H1 (cell line): ENCODE measurements around the gene ITGB2. TPM values are rescaled to one million over a fixed set of nuclear protein-coding genes. Genes with fewer than 3 reads are reported as not detected.

Experiments used
- RBBP5 ChIP-seq: IDR thresholded peaks from 2 replicates; pipeline ENCODE4 v1.7.1; 2012; ENCODE audit warnings: low read depth, mild to moderate bottlenecking, inconsistent platforms, low read length, moderate library complexity, borderline replicate concordance
- polyA plus RNA-seq, 7 experiments: library from polyadenylated mRNA; depleted of rRNA in 3 of 7; stranded (reverse) in 5 of 7; unstranded in 2 of 7; fragments of >200 nt in 5 of 7; fragments of 200-250 nt in 2 of 7; gene quantifications; 1 replicate in 5 of 7; 2 replicates in 1 of 7; 4 replicates in 1 of 7; pipeline versions ENCODE4 v1.2.1 to v1.2.3, GENCODE V29; 2011 to 2013; ENCODE audit warnings: missing spikeins in 2 of 7, mixed read lengths in 2 of 7
- total RNA-seq: library from RNA; stranded (reverse); fragmentation: NEBNext Ultra II Directional; extraction: Animal tissue kit (Norgen Biotek cat#: 25700); gene quantifications from 2 replicates; pipeline ENCODE4 v1.2.1, GENCODE V29; 2021
- TF ChIP-seq, protein P1 (sequence below): IDR thresholded peaks from 2 replicates; pipeline ENCODE4 v1.6.1; 2012; ENCODE audit warnings: low read length, inconsistent platforms

The ITGB2 gene
- total and polyA plus RNA-seq, 2 of the 8 experiments (the other 6 are each of a cell fraction or from before 2014, with no cell fraction given): 0.24 to 0.63 TPM

DNA sequence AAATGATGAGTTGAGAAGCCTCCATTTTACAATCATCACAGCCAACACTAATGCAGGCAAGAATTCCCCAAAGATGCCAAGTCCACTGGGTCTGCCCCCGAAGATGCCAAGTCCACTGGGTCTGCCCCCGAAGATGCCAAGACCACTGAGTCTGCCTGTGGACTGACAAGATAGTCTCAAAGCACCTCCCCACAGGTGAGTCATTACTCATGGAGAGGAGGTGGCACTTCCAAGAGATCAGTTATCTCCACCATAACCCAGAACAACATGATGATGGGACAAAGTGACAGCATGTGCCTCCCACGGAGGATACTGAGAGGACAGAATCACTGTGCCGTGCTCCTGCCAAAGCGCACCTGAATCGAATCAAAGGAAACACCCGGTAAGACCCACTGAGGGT is 52.0 kb downstream of the ITGB2 start (continued):
- TF ChIP-seq, protein P1, sequence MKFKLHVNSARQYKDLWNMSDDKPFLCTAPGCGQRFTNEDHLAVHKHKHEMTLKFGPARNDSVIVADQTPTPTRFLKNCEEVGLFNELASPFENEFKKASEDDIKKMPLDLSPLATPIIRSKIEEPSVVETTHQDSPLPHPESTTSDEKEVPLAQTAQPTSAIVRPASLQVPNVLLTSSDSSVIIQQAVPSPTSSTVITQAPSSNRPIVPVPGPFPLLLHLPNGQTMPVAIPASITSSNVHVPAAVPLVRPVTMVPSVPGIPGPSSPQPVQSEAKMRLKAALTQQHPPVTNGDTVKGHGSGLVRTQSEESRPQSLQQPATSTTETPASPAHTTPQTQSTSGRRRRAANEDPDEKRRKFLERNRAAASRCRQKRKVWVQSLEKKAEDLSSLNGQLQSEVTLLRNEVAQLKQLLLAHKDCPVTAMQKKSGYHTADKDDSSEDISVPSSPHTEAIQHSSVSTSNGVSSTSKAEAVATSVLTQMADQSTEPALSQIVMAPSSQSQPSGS: no peak
- no peak for TF ChIP-seq RBBP5
